HUES6 (cell line): ENCODE measurements around the gene TMEM250.

Experiments
- H3K27ac ChIP-seq: 2 replicates; pipeline ENCODE4 v1.7.0; 2013; ENCODE audit warnings: low read depth, mild to moderate bottlenecking, low read length, inconsistent platforms
- H3K27me3 ChIP-seq: 2 replicates; pipeline ENCODE4 v1.6.1; 2013; ENCODE audit warnings: low read length; ENCODE audit not compliant: control insufficient read depth, insufficient read depth
- H3K36me3 ChIP-seq: 2 replicates; pipeline ENCODE4 v1.6.1; 2013; ENCODE audit warnings: low read length; ENCODE audit not compliant: control insufficient read depth, insufficient read depth
- H3K4me1 ChIP-seq: 2 replicates; pipeline ENCODE4 v1.6.1; 2013; ENCODE audit warnings: low read length; ENCODE audit not compliant: control insufficient read depth, insufficient read depth
- H3K4me3 ChIP-seq: 2 replicates; pipeline ENCODE4 v1.5.1; 2013; ENCODE audit warnings: low read depth, low read length
- H3K9ac ChIP-seq: one replicate; pipeline ENCODE4 v1.6.1; 2013; ENCODE audit warnings: mild to moderate bottlenecking, low read length
- H3K9me3 ChIP-seq: 2 replicates; pipeline ENCODE4 v1.6.1; 2013; ENCODE audit warnings: low read depth, low read length; ENCODE audit not compliant: control insufficient read depth, insufficient read depth

Gene TMEM250

DNA sequence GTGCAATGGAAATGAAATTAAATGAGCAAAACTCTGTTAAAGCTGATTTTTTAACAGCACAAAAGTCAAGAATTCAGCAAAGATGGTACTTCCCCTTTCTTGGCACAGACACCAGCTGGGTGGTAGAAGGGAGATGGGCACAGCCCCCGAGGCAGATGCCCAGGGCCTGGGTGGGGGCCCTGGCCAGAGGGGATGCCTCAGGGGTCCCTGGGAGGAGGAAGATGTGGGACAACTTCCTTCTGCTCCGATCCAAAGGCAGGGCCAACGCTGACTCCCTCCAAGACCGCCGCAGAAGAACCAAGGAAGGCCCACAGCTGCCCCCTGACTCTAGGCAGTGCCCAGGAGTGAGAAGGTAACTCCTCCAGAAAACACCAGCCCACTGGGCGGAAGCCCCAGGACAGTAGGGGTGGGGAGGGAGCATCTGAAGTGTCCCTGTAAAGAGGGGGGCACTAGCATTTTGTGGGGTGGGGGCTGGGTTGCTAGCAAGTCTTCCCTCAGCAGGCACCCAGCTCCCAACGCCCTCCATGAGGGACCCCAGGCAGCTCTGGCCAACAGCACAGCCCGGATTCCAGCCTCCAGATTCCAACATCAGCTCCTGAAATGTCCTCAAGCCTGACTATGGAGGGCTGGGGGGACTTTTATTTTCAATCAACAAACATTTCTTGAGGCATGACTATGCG lies 28.5 kb downstream of the TMEM250 start:
- Histone ChIP-seq H3K27ac (peak overlapping the region; percentile 79), H3K36me3 (no peaks in the 10 kb centered on the region), H3K27me3 (peaks cover 10% of the 10 kb centered on the region), H3K9me3 (no peaks in the 10 kb centered on the region), H3K4me3 (no peak overlapping the region), H3K9ac (peak overlapping the region; percentile 17), H3K4me1 (peaks cover 69% of the 10 kb centered on the region)

DNA sequence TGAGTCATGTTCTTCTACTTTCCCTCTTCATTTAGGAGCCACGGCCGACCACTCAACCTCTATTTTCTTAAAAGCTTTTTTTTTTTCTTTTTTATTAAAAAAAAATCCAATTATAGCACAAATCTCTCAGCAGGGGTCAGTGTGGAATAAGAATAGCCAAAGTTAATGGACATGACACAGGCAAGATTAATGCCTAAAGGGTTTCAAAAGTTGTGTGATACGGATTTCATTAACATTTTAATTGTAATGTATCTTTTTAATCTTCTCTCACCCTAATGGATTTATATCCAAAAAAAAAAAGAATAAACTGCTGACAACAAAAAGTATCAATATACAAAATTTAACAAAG lies 29.0 kb downstream of the TMEM250 start:
- Histone ChIP-seq H3K9me3 (no peaks in the 10 kb centered on the region), H3K27me3 (peaks cover 10% of the 10 kb centered on the region), H3K4me3 (no peak overlapping the region), H3K27ac (no peak overlapping the region), H3K36me3 (no peaks in the 10 kb centered on the region), H3K9ac (no peak overlapping the region), H3K4me1 (peaks cover 69% of the 10 kb centered on the region)

DNA sequence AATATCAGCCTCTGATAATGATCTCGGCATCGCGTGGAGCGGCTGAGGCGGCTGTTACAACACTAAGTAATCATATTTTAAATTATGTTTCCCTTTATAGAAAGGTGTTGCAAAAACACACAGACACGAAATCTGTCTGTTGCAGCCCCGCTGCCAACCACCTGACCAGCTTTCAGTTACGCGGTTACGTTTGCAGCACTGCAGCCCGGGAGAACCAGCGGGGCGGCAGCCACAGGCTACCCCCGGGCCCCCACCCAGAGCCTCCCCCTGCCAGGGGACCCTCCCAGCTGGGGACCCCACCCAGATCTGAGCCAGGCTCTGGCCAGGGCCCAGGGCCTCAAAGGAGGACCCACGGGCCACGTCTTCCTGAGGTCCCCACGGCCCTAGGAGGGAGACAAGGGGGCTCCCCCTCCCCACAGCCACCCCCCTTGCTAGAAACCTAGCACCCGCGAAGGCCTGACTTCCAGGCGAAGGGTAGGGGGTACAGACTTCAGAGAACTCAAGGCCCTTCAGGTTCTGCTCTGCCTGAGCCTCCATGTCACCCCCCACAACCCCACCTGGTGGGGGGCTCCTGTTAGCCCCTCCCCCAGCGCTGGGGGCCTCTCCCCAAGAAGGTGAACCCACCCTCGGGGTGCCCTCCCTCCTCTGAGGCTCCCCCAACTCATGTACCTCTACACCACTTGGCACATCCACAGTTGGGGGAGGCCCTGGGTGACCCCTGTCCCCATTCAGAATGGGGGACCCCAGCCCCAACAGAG lies 29.6 kb downstream of the TMEM250 start:
- H3K27me3 ChIP-seq = peaks cover 5% of the 10 kb centered on the region
- H3K36me3 ChIP-seq = no peaks in the 10 kb centered on the region
- no peak overlapping the region for H3K27ac ChIP-seq
- no peak overlapping the region for H3K9ac ChIP-seq
- no peaks in the 10 kb centered on the region for H3K9me3 ChIP-seq
- no peak overlapping the region for H3K4me3 ChIP-seq
- H3K4me1 ChIP-seq = peaks cover 68% of the 10 kb centered on the region

DNA sequence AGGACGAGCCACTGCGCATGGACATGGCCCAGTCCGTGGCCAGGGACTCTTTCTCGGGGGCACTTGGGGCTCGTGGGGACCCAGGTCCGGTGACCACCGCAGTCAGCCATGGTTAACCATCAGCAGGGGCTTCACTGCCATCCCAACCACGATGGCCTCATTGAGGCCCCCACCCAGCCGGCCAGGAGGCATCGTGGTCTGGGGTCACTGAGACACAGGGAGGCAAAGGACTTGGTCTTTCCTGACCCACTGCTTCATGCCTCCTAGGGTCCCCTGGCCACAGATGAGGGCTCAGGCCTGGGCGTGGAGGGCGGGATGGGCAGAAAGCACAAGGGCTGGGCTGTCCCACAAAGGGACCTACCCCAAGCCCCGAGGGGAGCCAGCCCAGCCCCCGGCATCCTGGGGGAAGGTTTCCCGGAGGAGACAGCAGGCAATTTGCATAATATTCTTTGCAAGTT lies 30.2 kb downstream of the TMEM250 start:
- H3K4me1 ChIP-seq = peaks cover 63% of the 10 kb centered on the region
- no peak overlapping the region for H3K9ac ChIP-seq

DNA sequence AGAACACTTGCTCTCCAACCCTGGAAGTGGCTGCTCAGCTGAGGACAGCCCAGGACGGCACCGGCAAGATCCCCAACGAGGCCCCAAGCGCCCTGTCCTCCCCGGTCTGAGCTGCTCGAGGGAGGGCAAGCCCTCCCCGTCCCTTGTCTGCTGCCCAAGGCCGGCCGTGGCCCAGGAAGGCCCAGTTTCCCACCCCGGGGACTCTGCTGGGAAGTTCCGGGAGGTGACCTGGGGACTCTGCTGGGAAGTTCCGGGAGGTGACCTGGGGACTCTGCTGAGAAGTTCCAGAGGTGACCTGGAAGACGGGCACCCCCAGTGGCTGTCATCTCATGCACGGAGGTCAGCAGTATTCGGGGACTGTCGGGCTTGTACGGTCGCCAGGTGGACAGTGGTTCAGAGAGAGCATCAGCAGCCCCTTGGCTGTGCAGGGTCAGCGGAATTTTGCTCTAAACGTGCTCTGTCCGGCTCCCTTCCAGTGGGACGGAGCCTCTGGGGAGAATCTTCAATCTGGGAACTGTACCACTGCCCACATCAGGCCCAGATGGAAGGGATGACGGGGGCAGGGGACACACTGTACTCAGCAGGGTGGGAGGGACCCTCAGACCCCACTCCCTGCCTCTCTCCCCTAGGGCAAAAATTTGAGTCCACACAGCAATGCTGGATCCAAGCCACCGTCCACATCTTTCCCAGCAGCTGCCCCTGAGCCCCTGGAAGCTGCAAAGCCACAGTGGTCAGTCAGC lies 30.8 kb downstream of the TMEM250 start:
- no peaks in the 10 kb centered on the region for H3K27me3 ChIP-seq
- 0 out of 2 replicates have a peak overlapping the region, but pooled peaks have one; percentile 19 for H3K27ac ChIP-seq
- H3K36me3 ChIP-seq = no peaks in the 10 kb centered on the region
- no peak overlapping the region for H3K4me3 ChIP-seq
- no peaks in the 10 kb centered on the region for H3K9me3 ChIP-seq
- peaks cover 57% of the 10 kb centered on the region for H3K4me1 ChIP-seq
- no peak overlapping the region for H3K9ac ChIP-seq

More for the DNA sequence above, 30.2 kb downstream of the TMEM250 start:
- Histone ChIP-seq H3K27ac (no peak overlapping the region), H3K36me3 (no peaks in the 10 kb centered on the region), H3K9me3 (no peaks in the 10 kb centered on the region), H3K27me3 (no peaks in the 10 kb centered on the region), H3K4me3 (no peak overlapping the region)

DNA sequence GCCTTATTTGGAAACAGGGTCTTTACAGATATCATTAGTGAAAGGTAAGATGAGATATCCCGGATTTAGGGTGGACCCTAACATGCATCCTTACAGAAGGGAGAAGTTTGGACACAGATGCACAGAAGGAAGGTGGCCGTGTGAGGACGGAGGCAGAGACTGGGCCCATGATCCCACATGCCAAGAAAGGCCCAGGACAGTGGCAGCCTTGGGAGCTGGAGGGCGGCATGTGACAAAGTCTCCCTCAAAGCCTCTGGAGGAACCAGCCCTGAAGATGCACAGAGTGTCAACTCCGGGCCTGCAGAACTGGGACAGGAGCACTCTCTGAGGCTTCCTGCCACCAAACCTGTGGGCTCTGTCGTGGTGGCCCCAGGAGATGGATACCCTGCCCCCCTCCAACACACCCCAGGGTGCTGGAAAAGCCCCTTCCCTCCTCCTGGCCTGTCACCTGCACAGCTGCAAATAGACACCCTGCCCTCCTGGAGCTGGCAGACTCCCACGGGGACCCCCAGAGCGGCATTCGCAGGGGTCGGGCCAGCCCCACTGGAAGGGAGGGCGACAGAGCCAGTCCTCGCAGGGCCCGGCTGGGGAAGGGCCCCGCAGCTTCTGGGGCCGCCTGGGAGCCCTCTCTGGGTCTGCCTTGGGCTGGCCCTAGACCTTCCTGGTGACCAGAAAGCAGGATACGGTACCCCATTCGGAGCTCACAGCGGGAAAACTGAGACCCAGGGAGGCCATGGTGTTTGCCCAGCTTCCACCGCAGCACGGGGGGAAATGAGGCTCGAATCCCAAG lies 31.5 kb downstream of the TMEM250 start:
- Histone ChIP-seq H3K4me3 (no peak overlapping the region), H3K9ac (no peak overlapping the region), H3K27me3 (no peaks in the 10 kb centered on the region), H3K4me1 (peaks cover 49% of the 10 kb centered on the region), H3K27ac (0 out of 2 replicates have a peak overlapping the region, but pooled peaks have one; percentile 19), H3K36me3 (no peaks in the 10 kb centered on the region), H3K9me3 (no peaks in the 10 kb centered on the region)

DNA sequence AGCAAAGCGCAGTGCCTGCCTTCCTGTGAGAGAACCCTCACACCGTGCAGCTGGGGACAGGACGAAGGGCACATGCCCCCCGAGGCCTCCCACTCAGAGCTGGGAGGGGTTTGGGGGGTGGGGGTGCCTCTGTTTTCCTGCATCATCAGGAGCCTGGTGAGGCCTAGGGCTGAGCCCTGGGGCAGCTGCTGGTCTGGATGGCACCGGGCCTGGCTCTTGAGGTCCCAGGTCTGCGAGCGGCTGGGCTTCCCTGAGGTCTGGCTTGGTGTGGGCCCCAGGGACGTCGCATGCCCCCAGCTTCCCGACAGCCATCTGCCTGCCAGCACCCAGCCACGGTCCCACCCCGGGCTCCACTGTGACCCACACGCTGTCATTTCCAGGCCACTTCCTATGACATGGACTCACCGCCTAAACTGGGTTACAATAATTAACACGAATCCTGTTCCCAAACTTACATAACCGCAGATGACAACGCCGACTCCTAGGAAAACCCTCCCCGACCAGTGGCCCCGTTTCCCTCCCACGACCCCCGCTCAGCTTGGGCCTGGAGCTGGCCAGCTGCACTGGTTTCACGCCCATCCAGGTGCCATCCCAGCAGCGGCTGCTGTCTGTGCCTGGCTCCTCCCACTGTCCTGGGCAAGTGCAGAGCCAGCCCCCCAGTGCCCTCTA lies 32.3 kb downstream of the TMEM250 start:
- Histone ChIP-seq H3K27me3 (no peaks in the 10 kb centered on the region), H3K27ac (no peak overlapping the region), H3K36me3 (no peaks in the 10 kb centered on the region), H3K4me3 (no peak overlapping the region), H3K9me3 (no peaks in the 10 kb centered on the region), H3K9ac (no peak overlapping the region), H3K4me1 (peaks cover 43% of the 10 kb centered on the region)

DNA sequence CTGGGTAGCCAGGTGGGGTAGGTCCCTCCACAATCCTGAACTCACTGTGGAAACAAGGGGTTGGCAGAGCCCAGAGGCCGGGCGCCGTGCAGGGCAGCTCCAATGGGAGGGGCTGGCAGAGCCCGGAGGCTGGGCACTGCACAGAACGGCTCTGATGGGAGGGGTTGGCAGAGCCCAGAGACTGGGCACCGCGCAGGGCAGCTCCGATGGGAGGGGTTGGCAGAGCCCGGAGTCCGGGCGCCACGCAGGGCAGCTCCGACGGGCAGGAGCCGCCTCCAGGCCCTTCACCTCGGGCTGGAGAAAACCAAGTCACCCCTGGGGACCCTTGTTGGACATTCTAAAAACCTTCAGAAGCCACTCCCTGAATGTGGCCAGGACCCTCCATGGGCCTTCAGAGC lies 32.9 kb downstream of the TMEM250 start:
- Histone ChIP-seq H3K4me1 (peaks cover 43% of the 10 kb centered on the region), H3K36me3 (no peaks in the 10 kb centered on the region), H3K9me3 (no peaks in the 10 kb centered on the region), H3K27ac (no peak overlapping the region), H3K9ac (no peak overlapping the region), H3K27me3 (no peaks in the 10 kb centered on the region), H3K4me3 (no peak overlapping the region)

DNA sequence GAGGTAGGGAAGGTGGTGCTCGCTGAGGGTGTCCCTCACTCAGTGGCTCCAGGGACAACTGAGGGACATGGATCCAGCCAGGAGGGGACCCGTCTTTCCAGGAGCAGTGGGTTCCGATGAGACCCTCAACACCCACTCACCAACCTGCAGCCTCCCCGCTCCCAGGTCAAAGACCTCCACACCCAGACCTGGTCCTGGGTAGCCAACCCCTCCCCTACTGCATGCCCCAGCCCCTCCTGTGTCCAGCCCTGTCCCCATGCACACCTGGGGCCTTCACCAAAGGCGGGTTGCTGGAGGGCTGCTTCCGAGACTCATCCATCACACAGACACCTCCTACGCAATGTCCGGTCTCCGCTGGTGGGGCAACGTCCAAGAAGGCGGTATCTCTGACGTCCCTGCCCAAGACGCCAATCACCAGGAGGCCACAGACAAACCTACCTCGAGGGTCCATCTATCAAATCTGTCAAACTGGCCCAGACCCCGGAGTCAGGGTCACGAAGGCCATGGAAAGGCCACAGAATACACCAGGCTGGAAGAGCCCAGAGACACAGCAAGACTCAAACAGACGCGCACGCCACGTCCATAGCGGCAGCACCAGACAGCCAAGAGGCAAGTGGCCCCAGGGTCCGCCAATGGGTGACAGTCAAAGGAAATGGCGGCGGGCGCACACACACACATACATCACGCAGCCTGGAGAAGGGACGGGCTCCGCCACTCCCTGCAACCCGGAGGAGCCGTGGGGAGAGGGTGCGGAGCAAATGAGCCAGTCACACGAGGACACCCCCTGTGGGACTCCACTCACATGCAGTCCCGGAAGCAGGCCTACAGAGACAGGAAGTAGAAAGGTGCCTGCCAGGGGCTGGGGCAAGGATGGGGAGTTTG lies 34.4 kb downstream of the TMEM250 start:
- Histone ChIP-seq H3K27ac (no peak overlapping the region), H3K27me3 (no peaks in the 10 kb centered on the region), H3K9ac (no peak overlapping the region), H3K36me3 (no peaks in the 10 kb centered on the region), H3K4me3 (no peak overlapping the region), H3K9me3 (no peaks in the 10 kb centered on the region), H3K4me1 (peaks cover 31% of the 10 kb centered on the region)
